HepG2 (cell line): Measurements from ENCODE around the gene ABT1. TPM values are rescaled to one million over a fixed set of nuclear protein-coding genes. Genes with fewer than 3 reads are reported as not detected.

Experiments used
- ATM ChIP-seq: fragments of 450-650 bp; IDR thresholded peaks from 2 replicates; pipeline ENCODE4 v1.7.1; 2017; ENCODE audit warnings: mild to moderate bottlenecking, borderline replicate concordance
- CEBPG ChIP-seq: IDR thresholded peaks from 2 replicates; pipeline ENCODE4 v1.6.1; 2016
- FLYWCH1 ChIP-seq: sonication (generic); formaldehyde crosslinking; IDR thresholded peaks from 2 replicates; pipeline ENCODE4 v1.8.1; 2023; ENCODE audit warnings: mild to moderate bottlenecking, missing genetic modification reagents
- GABPB1 ChIP-seq: IDR thresholded peaks from 2 replicates; pipeline ENCODE4 v1.6.1; 2016; ENCODE audit warnings: mild to moderate bottlenecking, missing genetic modification reagents, moderate library complexity, missing compliant biosample characterization
- HDAC6 ChIP-seq: fragments of 200-600 bp; sonication (generic); IDR thresholded peaks from 2 replicates; pipeline ENCODE4 v1.7.0; 2017; ENCODE audit warnings: mild to moderate bottlenecking, antibody characterized with exemption, low read length, low read depth
- HOXA5 ChIP-seq: sonication (generic); formaldehyde crosslinking; IDR thresholded peaks from 2 replicates; pipeline ENCODE4 v1.4.0; 2020; ENCODE audit warnings: missing genetic modification reagents
- KDM1A ChIP-seq: IDR thresholded peaks from 2 replicates; pipeline ENCODE4 v1.6.1; 2016; ENCODE audit warnings: missing compliant biosample characterization
- MAZ ChIP-seq, 2 experiments: sonication (generic) in 1 of 2; formaldehyde crosslinking in 1 of 2; IDR thresholded peaks; 2 replicates each; pipeline versions ENCODE4 v1.5.0 to v1.6.1; 2012 to 2020; ENCODE audit warnings: low read depth in 2 of 2, mild to moderate bottlenecking in 2 of 2, borderline replicate concordance in 1 of 2, improper control_type of control experiment in 1 of 2, low read length in 1 of 2, missing genetic modification reagents in 1 of 2, moderate library complexity in 1 of 2
- MBD4 ChIP-seq: IDR thresholded peaks from 2 replicates; pipeline ENCODE4 v1.6.1; 2012; ENCODE audit warnings: low read length, inconsistent platforms, borderline replicate concordance
- MED8 ChIP-seq: sonication (generic); formaldehyde crosslinking; IDR thresholded peaks from 2 replicates; pipeline ENCODE4 v1.8.1; 2023; ENCODE audit warnings: mild to moderate bottlenecking, missing genetic modification reagents; ENCODE audit not compliant: insufficient replicate concordance
- SCMH1 ChIP-seq: sonication (generic); formaldehyde crosslinking; IDR thresholded peaks from 2 replicates; pipeline ENCODE4 v1.9.0; 2021; ENCODE audit warnings: missing genetic modification reagents, mild to moderate bottlenecking, borderline replicate concordance
- SIX4 ChIP-seq: sonication (generic); formaldehyde crosslinking; IDR thresholded peaks from 2 replicates; pipeline ENCODE4 v1.4.0; 2020; ENCODE audit warnings: missing genetic modification reagents
- SUZ12 ChIP-seq: fragments of 150-350 bp; IDR thresholded peaks from 2 replicates; pipeline ENCODE4 v1.6.1; 2014; ENCODE audit warnings: low read depth, low read length
- ZBTB7B ChIP-seq: sonication (generic); formaldehyde crosslinking; IDR thresholded peaks from 2 replicates; pipeline ENCODE4 v1.4.0; 2020; ENCODE audit warnings: missing genetic modification reagents
- ZFP1 ChIP-seq: IDR thresholded peaks from 2 replicates; pipeline ENCODE4 v1.6.1; 2016
- ZNF121 ChIP-seq: sonication (generic); formaldehyde crosslinking; IDR thresholded peaks from 2 replicates; pipeline ENCODE4 v1.5.0; 2020; ENCODE audit warnings: mild to moderate bottlenecking, missing genetic modification reagents
- ZNF333 ChIP-seq: sonication (generic); formaldehyde crosslinking; IDR thresholded peaks from 2 replicates; pipeline ENCODE4 v1.4.0; 2020; ENCODE audit warnings: mild to moderate bottlenecking, missing genetic modification reagents, borderline replicate concordance
- ZNF451 ChIP-seq: sonication (generic); formaldehyde crosslinking; IDR thresholded peaks from 2 replicates; pipeline ENCODE4 v1.5.0; 2020; ENCODE audit warnings: mild to moderate bottlenecking, missing genetic modification reagents
- ZSCAN20 ChIP-seq: sonication (generic); formaldehyde crosslinking; IDR thresholded peaks from 2 replicates; pipeline ENCODE4 v1.4.0; 2020; ENCODE audit warnings: missing genetic modification reagents, mild to moderate bottlenecking, borderline replicate concordance
- polyA plus RNA-seq, 8 experiments: library from polyadenylated mRNA; depleted of rRNA in 3 of 8; stranded (reverse) in 7 of 8; unstranded in 1 of 8; fragments of >200 nt; fragmentation: Illumina TruSeq in 4 of 8; extraction: Trizol in 4 of 8; gene quantifications; 2 replicates each; pipeline versions ENCODE4 v1.2.1 to v1.2.3, GENCODE V29; 2011 to 2016; ENCODE audit warnings: low read depth in 4 of 8, missing spikeins in 1 of 8, mixed read lengths in 1 of 8; ENCODE audit not compliant: insufficient read depth in 1 of 8
- total RNA-seq, 5 experiments: library from RNA; depleted of rRNA; stranded (reverse); fragments of >200 nt; fragmentation: Illumina TruSeq; extraction: Trizol; gene quantifications; 2 replicates each; pipeline ENCODE4 v1.2.3, GENCODE V29; 2016; ENCODE audit warnings: low read depth in 1 of 5
- TF ChIP-seq, protein P1 (sequence below): sonication (generic); formaldehyde crosslinking; IDR thresholded peaks from 2 replicates; pipeline ENCODE4 v1.8.1; 2023; ENCODE audit warnings: mild to moderate bottlenecking, moderate library complexity, missing genetic modification reagents
- TF ChIP-seq, protein P2 (sequence below): sonication (generic); formaldehyde crosslinking; IDR thresholded peaks from 2 replicates; pipeline ENCODE4 v1.5.0; 2020; ENCODE audit warnings: missing genetic modification reagents, mild to moderate bottlenecking, borderline replicate concordance
- TF ChIP-seq, protein P3 (sequence below): sonication (generic); formaldehyde crosslinking; IDR thresholded peaks from 2 replicates; pipeline ENCODE4 v1.8.1; 2023; ENCODE audit warnings: mild to moderate bottlenecking, missing genetic modification reagents
- TF ChIP-seq, protein P4 (sequence below): sonication (generic); formaldehyde crosslinking; IDR thresholded peaks from 2 replicates; pipeline ENCODE4 v1.9.0; 2022; ENCODE audit warnings: missing genetic modification reagents, mild to moderate bottlenecking, borderline replicate concordance
- TF ChIP-seq, protein P5 (sequence below): IDR thresholded peaks from 2 replicates; pipeline ENCODE4 v1.6.1; 2016

The ABT1 gene
- total and polyA plus RNA-seq, 2 of the 13 experiments (the other 11 are each of a cell fraction or from before 2014, with no cell fraction given) = 38.4 TPM

DNA sequence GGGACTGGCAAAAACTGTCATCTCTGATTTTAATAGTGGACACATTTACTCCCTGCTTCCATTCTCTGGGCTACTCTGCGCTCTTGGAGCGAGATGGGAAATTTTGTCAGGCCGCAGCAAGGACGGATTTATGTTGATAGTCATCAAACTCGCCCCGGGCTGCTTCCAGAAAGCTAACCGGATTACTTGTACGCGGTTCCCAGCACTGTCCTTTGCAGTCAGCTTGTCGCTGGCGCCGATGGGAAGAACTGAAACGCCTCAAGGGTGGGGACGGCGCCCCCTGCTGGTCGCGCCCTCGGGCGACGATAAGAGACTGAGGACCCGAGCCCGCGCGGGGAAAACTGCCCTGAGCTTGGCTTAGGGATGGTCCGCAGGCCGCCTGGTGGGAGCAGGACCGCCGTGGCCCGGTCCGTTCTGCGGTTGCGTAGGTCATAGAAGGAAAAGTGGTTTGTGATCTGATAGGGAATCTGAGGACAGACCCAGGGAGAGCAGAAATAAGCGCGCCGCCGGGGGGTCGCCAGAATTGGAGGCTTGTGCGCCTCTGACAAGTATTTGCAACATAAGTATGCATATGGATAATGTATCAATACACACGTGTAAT is 984 bp upstream of the ABT1 start (continued):
- TF ChIP-seq, protein P1, sequence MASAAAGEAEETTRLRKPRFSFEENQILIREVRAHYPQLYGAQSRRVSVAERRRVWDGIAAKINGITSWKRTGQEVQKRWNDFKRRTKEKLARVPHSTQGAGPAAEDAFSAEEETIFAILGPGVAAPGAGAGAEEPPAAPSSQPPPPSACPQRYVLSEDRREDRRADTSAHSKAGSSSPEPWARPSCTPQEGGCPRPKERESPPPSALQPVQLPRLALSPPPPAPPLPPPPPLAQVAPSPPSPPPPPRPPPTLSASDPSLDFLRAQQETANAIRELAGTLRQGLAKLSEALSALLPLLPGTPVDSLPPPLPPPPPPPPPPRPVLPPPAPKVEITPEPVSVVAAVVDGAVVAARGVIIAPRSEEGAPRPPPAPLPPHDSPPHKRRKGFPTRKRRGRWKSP (CRISPR knock-in tag) = peak; percentile 93
- TF ChIP-seq FLYWCH1 (CRISPR knock-in tag) (no peak), GABPB1 (CRISPR knock-in tag) (peak; percentile 81), ATM (no peak), SIX4 (peak; percentile 43; the same call in 1 of the 2 replicates), HOXA5 (CRISPR knock-in tag) (peak; percentile 39; the same call in 1 of the 2 replicates), HDAC6 (no peak), MAZ (IDR thresholded peaks at IDR 0.05; ENCODE audit: borderline replicate concordance, low read depth, low read length) (no peak), MAZ (CRISPR knock-in tag; IDR thresholded peaks at IDR 0.05; ENCODE audit: low read depth) (peak; percentile 54; the same call in 1 of the 2 replicates), KDM1A (peak; percentile 89), CEBPG (CRISPR knock-in tag) (peak; percentile 43; the same call in 1 of the 2 replicates), ZBTB7B (CRISPR knock-in tag) (peak; percentile 93), SUZ12 (0 out of 2 replicates have a peak, but pooled peaks have one; percentile 9), MBD4 (no peak), ZNF121 (peak; percentile 74), ZFP1 (CRISPR knock-in tag) (0 out of 2 replicates have a peak, but pooled peaks have one; percentile 56), SCMH1 (CRISPR knock-in tag) (no peak), ZNF451 (CRISPR knock-in tag) (peak; percentile 81; the same call in 1 of the 2 replicates), ZNF333 (CRISPR knock-in tag) (peak; percentile 74; the same call in 1 of the 2 replicates), MED8 (CRISPR knock-in tag) (peak; percentile 40), ZSCAN20 (CRISPR knock-in tag) (peak; percentile 99)
- TF ChIP-seq, protein P2, sequence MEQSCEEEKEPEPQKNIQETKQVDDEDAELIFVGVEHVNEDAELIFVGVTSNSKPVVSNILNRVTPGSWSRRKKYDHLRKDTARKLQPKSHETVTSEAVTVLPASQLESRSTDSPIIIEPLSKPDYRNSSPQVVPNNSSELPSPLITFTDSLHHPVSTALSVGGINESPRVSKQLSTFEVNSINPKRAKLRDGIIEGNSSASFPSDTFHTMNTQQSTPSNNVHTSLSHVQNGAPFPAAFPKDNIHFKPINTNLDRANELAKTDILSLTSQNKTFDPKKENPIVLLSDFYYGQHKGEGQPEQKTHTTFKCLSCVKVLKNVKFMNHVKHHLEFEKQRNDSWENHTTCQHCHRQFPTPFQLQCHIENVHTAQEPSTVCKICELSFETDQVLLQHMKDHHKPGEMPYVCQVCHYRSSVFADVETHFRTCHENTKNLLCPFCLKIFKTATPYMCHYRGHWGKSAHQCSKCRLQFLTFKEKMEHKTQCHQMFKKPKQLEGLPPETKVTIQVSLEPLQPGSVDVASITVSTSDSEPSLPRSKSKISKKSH (CRISPR knock-in tag) = peak; percentile 83; the same call in 1 of the 2 replicates
- TF ChIP-seq, protein P3, sequence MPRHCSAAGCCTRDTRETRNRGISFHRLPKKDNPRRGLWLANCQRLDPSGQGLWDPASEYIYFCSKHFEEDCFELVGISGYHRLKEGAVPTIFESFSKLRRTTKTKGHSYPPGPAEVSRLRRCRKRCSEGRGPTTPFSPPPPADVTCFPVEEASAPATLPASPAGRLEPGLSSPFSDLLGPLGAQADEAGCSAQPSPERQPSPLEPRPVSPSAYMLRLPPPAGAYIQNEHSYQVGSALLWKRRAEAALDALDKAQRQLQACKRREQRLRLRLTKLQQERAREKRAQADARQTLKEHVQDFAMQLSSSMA (CRISPR knock-in tag) = peak; percentile 36; the same call in 1 of the 2 replicates
- TF ChIP-seq, protein P4, sequence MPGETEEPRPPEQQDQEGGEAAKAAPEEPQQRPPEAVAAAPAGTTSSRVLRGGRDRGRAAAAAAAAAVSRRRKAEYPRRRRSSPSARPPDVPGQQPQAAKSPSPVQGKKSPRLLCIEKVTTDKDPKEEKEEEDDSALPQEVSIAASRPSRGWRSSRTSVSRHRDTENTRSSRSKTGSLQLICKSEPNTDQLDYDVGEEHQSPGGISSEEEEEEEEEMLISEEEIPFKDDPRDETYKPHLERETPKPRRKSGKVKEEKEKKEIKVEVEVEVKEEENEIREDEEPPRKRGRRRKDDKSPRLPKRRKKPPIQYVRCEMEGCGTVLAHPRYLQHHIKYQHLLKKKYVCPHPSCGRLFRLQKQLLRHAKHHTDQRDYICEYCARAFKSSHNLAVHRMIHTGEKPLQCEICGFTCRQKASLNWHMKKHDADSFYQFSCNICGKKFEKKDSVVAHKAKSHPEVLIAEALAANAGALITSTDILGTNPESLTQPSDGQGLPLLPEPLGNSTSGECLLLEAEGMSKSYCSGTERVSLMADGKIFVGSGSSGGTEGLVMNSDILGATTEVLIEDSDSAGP = peak; percentile 85
- TF ChIP-seq, protein P5, sequence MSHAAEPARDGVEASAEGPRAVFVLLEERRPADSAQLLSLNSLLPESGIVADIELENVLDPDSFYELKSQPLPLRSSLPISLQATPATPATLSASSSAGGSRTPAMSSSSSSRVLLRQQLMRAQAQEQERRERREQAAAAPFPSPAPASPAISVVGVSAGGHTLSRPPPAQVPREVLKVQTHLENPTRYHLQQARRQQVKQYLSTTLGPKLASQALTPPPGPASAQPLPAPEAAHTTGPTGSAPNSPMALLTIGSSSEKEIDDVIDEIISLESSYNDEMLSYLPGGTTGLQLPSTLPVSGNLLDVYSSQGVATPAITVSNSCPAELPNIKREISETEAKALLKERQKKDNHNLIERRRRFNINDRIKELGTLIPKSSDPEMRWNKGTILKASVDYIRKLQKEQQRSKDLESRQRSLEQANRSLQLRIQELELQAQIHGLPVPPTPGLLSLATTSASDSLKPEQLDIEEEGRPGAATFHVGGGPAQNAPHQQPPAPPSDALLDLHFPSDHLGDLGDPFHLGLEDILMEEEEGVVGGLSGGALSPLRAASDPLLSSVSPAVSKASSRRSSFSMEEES = peak; percentile 81
